Suppressor macrophage treated with lipopolysaccharide for 4 hours (primary cell): Measurements from ENCODE around the gene NTN4.
"Not testable (repeated sequence)": the region's sequence is repeated elsewhere in the genome, so short reads cannot be mapped to it uniquely, and the experiment has no call there.

Experiments
- DNase-seq: peaks from one replicate; pipeline ENCODE4 v3.0.0-alpha.2; 2020

NTN4 gene

DNA sequence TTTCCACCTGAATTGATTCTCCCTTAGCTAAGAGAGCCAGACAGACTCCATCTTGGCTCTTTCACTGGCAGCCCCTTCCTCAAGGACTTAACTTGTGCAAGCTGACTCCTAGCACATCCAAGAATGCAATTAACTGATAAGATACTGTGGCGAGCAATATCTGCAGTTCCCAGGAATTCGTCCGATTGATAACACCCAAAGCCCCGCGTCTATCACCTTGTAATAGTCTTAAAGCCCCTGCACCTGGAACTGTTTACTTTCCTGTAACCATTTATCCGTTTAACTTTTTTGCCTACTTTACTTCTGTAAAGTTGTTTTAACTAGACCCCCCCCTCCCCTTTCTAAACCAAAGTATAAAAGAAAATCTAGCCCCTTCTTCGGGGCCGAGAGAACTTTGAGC, 44.5 kb downstream of the NTN4 start:
- not testable (repeated sequence) for DNase-seq

DNA sequence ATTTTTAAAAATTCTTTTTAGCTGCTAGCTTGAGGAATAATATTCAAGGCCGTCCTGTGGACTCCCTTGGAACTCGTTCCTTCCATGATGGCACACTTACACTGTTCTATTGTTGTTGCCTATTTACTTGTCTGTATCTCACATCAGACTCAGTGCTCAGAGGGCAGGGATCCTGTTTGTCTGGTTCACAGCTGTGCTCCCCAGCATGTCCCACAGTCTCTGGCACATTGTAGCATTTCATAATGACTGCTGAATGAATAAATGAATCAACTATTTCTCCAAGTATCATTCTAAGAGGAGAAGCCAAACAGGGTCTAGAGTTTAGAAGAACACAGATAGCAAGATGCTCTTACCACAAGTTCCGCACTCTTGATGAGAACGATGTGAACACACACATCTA, 48.0 kb downstream of the NTN4 start:
- no peak for DNase-seq

- DNase-seq: no peak
Observed at GRCh38 chr12:95741635-95742034, 48.9 kb downstream of the NTN4 start.

DNA sequence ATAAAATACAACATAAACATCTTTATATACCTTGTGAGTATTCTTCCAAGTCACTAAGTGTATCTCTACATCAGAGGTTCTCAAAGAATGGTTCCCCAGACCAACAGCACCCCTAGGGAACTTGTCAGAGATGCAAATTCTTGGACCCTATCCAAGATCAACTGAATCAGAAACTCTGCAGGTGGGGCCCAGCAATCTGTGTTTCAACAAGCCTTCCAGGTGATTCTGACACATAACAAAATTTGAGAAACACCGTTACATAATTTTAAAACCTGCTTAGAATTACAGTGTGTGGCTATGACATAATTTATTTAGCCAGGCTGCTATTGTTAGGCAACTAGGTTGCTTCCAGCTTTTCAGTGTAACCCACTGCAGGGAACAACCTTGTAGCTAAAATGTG, 49.8 kb downstream of the NTN4 start:
- no peak for DNase-seq

- no peak for DNase-seq
Observed at GRCh38 chr12:95739561-95740313, 50.8 kb downstream of the NTN4 start.

GRCh38 chr12:95738024-95738611, 52.4 kb downstream of the NTN4 start:
- DNase-seq: no peak

DNA sequence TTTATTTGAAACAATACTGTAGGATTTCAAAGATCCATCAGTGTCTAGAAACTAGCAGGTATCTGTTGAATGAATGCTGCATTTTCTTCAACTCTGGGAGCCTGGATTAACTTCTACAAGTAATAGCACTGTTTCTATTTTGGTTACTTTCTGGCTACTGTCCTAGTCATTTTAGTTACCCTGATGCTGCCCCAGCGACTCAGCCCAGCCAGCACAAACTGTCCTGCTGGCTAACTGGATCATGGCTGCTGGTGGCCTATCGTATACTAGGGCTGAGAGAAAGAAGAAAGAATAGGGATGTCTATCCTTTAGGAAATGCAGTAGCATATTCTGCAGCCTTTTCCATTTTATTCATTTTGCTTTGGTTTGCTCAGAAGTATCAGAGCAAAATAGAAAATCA, 53.9 kb downstream of the NTN4 start:
- DNase-seq: no peak

GRCh38 chr12:95735728-95736127, 54.8 kb downstream of the NTN4 start:
- not testable (repeated sequence) for DNase-seq

DNA sequence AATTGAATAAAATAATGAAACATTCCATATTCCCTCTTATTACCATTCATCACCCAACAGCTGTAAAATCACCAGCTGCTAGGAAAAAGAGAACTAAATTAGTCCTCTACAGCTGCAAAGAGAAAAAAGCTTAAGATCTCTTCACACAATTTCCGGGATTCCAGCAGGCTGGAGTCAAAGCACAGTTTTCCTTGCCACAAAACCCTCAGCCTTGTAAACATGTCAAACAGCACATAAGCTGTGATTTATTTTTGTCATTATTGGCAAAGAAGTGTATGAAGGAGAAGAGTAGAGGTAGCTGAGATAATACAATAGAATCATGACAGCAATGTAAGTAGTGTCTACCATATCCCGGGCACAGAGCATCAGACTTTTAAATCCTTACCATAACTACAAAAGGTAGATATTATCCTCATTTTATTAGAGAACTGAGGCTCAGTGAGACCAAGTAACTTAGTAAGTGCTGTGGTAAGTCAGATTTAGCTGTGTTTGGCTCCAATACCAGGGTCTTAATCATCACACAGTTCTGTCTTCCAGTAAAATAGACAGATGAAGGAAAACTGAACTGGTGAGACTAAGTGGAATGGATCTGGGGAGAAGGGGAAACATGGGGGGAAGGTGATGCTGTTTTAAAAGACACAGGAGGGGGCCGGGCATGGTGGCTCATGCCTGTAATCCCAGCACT, 57.3 kb downstream of the NTN4 start:
- no peak for DNase-seq

DNA sequence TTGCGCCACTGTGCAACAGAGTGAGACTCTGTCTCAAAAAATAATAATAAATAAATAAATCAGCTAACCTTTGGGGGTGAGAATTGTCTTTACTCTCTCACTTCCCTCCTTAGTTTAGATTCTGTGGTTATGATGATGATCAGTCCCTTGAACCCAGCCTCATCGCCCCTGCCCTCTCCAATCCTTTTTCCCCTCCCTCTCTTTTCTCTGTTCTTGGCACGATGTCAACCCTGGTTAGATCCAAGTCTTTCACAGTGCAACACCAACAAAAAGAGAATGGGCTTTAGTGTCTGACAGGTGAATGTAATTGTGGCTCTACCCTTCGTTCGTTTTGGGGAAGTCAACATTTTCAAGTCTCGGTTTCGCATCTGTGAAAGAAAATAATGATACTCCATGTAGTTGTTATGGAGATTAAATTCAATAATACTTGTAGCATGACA, 59.0 kb downstream of the NTN4 start:
- no peak for DNase-seq

GRCh38 chr12:95730457-95730856, 60.1 kb downstream of the NTN4 start:
- no peak for DNase-seq

- DNase-seq: no peak
Observed at GRCh38 chr12:95726903-95727302, 63.7 kb downstream of the NTN4 start.

GRCh38 chr12:95724767-95725166, 65.8 kb downstream of the NTN4 start:
- no peak for DNase-seq

DNA sequence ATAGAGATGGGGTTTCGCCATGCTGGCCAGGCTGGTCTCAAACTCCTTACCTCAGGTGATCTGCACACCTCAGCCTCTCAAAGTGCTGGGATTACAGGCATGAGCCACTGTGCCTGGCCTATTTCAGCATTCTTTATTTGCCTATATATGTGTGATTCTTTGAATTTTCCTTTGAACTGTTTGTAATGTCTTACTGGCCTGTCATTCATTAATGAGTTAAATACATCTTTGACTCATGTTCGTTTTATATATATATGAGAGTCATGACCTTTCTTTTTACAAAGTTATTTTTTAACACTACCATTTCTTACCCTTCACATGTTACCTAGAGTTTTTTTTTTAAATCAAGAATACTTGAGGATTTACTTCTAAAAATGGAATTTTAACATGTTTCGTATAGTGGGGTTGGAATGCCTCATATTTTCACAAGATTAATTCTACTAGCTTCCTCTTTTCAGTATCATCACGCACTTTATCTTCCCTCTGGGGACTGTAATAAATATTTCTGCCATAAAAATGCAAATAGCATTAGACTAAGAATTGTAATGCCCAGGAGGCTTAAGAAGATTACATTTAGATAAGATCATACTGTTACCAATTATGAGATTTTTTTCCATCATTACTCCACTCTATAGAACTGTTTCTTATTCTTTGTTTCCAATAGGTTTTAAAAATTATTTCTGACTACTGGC, 66.7 kb downstream of the NTN4 start:
- no peak for DNase-seq

- no peak for DNase-seq
Observed at GRCh38 chr12:95721320-95721719, 69.2 kb downstream of the NTN4 start.

GRCh38 chr12:95720146-95720545, 70.4 kb downstream of the NTN4 start:
- DNase-seq: no peak

GRCh38 chr12:95718772-95719171, 71.8 kb downstream of the NTN4 start:
- DNase-seq: no peak

GRCh38 chr12:95718006-95718431, 72.5 kb downstream of the NTN4 start:
- DNase-seq: no peak

GRCh38 chr12:95717316-95717928, 73.1 kb downstream of the NTN4 start:
- no peak for DNase-seq

DNA sequence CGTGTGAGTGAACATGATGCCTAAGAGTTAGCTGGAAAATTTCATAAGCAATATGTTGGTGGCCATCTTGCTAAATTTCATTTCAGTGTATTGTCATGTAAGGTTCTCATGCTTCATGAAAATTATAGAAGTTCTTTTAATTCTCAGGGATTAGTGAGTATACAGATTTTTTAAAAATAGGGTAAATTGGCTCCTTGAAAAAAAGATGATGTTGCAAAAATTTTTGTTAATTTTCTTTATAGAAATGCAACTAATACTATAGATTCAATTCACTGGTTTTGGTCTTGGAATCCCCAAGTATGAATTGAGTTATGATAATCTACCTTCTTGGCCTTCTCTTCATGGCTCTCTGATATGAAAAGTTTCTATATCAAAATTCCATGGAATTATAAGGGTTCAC, 75.4 kb downstream of the NTN4 start:
- DNase-seq: no peak

- no peak for DNase-seq
Observed at GRCh38 chr12:95712269-95712668, 78.3 kb downstream of the NTN4 start.

DNA sequence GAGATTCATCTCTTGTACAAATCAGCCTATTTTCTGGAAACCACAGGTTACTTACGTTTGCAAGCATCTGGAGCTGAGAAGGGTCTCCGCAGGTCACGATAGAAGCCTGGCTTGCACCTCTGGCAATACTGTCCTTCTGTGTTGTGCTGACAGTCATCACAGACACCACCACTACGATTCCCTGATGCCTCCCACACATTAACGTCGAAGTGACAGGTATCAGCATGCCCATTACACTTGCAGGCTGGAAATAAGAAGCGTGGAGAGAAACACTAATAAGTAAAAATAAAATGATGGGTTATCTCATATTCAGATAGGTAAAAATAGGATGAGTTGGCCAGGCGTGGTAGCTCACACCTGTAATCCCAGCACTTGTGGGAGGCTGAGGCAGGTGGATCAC, 80.2 kb downstream of the NTN4 start:
- DNase-seq: no peak

- DNase-seq: no peak
Observed at GRCh38 chr12:95709152-95709551, 81.4 kb downstream of the NTN4 start.
